NCI-H1694 treated with DMSO at 0.1 percent for 48 hours (cell line): ENCODE data around the gene GPR55.

Source experiments
- DNase-seq: peaks from one replicate; lab custom pipeline; 2025; lab: John Stamatoyannopoulos, UW

GPR55 gene

DNA sequence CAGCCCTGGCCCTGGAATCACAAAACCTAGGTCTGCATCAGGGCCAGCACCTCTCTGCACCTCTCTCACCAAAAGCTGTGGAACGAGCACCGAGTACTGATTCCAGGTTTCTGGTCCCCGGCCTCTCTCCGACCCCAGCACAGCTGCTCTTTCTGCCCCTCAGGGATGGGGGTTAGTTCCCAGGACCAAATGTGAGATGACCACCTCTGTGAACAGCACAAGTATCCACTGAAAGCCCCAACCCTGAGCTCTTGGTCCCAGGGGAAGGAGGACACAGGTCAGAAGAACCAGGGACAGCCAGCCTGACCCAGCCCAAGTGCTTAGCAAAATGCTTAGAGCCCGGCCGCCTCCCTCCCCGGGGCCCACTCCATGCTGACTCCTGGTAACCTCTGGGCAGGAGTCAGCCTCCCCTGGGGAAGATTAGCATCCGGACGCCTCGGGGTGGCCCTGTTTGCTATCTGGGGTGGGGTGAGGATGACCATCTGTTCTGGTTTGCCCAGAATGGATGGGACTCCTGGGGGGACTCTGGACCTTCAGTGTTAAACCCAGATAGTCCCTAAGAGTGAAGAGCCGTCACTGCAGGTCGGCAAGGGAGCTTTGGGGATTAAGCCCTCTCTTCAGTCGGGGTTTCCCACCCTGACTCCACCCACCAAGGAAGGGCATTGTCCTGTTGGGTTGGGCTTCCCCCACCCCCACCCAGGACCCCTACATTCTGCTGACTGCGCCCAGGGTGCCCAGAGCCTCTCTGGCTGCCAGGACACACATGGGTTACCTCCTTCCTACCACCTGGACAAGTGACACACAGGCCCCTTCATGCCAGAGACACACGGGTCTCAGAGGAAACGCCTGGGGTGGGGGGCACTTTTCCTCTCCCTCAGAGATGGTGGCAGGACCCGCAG is 9.4 kb upstream of the GPR55 start:
- no peak for DNase-seq

DNA sequence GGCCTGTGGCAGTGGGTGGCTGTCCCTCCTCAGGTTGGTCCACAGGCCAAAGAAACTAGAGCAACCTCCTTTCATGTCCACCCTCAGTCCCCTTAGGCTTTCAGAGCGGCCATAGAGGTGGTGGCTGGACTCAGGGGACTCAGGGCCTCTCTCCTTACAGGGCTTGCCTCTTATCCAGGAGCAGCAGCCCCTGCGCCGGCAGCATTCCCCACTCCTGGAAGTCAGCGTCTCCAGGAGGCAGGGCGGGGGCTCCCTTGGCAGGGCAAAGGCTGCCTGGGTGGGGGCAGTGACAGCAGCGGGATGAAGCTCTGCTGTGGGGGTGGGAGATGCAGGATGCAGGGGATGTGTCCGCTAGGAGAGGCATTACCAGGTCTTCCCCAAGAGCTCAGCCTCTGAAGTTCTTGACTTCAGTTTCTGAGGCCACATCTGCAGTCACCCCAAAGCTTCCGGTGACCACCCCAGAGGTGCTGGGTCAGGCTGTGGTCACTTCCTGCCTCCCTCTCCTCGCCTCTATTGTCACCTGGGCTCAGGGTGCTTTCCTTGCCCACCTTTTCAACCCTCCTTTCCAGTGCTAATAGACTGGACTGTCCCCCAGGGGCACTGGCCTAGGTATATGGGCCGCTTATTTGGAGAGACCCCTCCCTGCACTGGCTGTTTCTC is 8.6 kb upstream of the GPR55 start:
- DNase-seq = no peak

DNA sequence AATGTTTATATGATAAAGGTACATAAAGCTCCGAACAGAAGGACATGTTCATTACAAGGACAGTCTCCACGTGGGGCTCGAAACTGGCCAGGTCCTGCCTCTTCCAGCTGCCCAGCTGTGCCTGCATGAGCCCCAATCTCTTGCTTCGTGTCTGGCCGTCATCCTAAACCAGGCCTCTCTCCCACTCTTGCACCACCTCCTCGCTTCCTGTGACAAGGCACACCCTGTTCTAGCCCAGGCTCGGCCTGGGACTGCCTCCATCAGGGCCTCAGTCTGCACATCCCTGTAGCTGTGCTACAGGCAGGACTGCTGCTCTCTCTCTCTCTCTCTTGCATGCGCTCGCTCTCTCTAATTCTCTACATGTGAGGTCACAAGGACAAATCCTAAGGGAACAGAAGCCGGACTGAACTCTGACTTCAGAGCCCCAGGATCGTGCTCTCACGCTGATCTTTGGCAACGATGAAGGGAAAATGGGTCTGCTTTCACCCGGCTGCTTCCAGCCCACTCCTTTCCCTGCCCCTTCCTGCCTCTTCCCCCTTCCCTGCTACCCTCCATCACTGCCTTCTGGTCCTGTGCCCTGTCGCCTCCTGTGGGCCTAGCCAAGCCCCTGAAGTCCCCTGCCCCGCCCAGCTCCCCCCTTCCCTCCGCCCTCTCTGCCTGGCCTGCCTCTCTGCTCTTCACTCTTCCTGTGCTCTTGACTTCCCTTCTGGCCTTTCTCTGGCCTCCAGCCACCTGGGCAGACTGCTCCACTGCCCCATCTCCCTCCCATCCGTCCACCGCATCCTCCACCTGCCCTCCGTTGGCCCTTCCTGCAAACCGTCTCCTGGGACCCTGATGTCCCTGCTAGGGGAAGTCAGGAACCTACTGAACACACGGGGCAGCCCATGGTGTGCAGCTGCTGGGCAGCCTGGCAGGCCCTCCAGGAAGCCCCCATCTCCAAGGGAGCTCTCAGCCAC is 7.8 kb upstream of the GPR55 start:
- DNase-seq = no peak

DNA sequence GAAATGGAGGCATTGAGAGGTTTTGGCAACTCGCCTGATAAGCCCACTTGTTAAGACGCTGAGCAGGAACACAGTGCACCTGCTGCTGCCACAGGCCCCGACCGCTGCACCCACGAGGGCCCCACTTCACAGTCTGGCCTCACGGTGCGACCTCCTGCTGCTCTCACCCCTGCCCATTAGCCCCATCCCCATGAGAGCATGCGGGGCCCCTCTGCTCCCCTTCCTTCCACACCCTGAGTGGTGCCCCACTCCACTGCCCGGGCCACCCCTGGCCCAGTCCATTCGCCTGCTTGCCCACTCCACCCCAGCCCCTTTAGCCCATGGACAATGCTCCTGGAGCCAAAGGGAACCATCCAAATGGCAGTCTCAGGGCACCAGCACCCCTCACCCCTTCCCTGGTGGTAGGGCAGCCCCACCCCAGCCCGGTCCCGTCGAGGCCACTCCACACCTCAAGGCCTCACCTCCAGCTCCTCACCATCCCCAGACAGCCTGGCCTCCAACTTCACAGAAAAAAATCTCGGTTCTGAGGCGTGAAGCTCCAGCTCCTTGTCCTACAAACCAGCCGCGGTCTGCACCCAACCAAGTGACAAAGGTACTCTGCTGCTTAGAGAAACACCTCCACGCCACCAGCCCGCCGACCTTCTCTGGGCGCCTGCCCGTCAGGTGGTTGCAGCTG is 6.7 kb upstream of the GPR55 start:
- DNase-seq = no peak

DNA sequence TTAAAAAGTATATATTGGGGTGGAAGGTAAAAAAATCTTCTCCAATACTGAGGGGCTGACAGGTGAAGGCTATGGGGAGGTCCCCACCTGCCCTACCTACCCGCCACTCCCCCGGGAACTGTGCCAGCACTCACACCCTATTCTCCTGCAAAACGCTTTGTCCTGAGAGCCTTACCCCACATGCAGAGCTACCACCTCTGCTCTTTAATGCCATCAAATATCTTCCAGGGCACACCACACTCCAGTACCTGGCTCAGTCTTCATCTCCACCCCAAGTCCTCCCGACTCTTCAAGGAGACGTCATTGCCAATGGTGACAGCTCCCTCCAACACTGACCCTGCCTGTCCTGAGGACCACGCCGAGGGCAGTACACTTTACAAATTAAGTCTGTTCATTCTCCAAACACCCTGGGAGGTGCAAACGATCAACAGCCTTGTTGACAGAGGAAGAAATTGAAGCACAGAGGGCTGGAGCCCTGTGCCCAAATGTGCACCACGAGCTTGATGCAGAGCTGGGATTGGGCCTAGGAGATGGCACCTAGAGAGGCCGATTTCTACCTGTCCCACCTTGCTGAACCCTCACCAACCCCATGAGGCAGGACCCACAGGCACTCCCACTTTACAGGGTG is 6.0 kb upstream of the GPR55 start:
- no peak for DNase-seq

DNA sequence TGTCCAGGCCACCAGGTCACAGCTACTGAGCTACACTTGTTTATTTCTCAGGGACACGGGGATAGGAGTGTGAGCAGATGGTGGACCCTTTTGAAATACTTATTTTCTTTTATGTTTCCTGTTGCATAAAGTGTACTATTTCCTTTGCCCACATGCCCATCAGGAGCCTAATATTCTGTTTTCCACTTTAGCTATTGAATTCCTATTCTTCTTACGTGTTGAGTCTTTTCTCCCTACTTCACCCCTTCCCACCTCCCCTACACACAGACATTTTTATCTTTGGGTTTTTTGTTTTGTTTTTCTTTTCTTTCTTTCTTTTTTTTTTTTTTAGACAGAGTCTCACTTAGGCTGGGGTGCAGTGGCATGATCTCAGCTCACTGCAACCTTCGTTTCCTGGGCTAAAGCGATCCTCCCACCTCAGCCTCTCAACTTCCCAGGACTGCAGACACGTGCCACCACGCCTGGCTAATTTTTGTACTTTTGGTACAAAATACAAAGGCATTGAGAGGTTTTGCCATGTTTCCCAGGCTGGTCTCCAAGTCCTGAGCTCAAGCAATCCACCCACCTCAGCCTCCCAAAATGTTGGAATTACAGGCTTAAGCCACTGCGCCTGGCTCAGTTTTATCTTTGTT is 5.2 kb upstream of the GPR55 start:
- no peak for DNase-seq

DNA sequence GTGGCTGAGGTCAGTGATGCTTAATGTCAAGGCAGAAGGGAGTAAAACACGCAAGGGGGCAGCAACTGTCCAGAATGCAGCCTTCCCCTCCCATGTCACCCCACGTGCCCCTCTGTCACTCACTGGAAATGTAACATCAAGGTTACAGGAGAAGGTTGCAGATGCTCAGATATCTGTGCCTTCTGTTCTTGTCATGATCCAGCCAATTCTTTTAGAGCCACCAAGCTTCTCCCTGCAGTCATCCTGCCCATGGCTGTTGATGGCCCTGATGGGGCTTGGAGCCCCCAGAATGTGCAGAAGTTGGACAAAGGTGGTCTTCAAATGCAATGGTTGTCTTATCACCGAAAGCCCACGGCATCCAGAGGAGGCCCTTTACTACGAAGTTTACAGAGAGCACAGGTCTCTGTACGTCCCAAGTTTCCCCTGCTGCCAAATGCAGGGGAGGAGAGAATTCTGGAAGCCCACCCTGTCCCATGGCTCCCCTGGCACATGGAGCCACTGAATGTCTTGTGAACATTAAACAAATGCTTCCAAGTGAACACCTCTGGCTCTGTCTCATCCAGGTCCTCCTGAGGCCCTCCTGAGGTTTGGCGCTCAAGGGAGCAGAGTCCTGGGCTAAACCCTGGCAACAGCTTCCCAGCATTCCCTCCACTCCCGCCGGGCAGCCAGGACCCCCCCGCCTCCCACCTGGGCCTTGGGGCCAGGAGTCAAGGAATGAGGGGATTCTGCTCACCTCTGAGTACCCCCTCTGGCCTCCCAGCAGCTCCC is 4.5 kb upstream of the GPR55 start:
- DNase-seq = no peak

DNA sequence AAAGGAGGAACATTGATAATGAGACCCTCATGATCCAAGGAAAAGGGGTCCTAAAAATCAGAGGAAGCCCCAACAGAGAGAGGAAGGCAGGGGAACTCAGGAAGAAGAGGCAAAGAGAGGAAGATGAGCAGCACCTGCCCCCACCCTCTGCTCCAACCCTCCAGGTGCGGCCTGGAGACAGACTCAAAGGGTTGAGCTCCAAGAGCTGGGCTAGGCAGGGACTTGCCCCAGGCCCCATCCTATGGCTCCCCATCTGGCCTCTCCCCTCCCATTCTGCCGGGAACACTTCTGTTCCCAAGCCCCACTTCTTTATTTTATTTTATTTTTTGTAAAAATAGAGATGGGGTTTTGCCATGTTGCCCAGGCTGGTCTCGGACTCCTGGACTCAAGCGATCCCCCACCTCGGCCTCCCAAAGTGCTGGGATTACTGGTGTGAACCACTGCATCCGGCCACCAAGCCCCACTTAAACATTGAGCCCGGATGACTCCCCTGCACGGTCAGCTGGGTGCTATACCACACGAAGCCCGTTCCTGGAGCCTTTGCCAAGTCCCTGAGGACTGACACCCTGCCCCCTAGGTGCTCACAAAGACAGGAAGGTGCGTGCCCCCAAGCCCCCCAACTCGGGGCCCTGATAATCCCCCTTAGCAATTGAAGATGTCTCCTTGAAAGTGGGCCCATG is 3.8 kb upstream of the GPR55 start:
- DNase-seq = no peak

DNA sequence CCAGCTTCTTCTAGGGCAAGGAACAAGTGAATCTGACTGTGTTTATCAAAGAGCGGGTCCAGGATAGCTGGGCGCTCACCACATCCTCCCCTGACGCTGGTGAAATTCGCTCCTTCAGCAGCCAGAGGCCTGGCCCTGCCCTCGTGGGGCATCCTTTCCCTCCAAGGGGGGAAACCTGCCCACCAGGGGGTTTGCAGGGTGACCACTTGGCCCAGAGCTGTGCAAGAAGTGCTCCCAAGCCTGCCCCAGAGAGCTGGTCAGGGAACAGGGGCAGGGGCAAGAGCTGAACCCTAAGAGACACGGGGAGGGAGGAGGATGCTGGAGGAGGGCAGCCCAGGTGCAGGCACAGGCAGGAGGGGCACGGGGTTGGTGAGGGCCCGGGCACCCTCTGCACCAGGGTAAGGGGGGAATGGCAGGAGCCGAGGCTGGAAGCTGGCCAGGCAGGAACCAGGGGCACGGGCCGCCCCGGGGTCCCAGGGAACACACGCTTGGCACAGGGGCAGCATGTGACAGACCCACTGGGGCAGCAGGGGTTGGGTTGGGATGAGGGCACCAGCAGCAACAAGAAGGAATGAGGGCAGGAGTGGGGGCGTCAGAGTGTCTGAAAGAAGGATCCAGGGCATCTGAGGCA is 2.8 kb upstream of the GPR55 start:
- DNase-seq = no peak

DNA sequence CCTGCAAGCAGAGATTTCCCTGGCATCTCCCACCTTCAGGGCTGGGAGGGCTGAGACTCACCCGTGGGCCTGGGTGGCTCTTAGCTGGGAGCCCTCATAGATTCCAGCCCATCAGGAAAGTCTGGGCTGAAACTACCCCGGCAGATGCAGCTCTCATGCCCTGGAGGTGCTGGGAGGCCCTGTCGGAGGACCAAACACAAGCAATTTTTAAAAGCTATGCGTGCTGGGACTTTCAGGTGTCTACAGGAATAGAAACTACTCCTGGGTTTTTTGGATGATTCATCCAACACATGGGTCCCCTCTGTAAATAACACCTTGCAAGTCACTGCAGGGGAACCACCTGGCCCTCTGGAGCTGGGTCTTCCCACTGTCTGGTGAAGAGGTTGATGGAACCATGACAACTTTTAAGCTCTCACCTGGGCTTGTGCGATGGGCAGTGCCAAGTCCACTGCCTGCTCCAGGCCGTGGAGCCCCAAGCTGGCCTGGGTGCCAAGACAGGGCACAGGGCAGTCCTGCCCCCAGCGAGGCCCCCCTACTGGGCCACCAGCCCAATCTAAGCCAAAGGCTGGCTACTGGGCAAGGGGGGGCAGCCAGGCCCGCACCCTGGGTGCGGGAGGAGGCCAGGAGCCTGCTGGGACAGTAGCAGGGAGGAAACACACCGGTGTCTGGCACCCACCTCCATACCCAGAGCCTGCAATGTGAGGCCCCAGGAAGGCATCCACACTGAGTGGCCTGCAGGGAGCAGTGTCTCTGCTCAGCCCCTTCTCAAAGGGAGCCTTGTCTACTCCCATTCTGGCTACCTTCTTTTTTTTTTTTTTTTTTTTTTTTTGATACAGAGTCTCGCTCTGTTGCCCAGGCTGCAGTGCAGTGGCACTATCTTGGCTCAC is 1.1 kb upstream of the GPR55 start:
- no peak for DNase-seq

DNA sequence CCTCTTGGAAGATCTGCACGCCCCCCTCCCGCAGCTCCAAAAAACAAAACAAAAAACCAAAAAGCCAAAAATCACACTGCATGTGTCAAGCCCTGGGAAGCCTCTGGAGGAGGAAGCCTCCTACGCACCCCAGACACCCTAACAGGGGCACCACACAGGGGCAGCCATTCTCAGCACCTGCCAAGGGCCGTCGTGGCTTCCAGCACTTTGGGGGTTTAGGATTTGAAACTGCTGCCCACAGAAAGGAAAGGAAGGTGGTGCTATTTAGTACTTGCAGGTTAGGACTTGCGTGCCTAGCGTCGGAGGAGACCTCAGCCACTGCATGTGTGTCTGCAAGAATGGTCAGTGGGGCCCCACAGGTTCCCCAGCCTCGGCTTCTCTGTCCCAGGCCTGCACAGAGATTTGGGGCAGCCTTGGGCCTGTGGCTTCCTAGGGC is 419 bp upstream of the GPR55 start:
- DNase-seq = no peak

DNA sequence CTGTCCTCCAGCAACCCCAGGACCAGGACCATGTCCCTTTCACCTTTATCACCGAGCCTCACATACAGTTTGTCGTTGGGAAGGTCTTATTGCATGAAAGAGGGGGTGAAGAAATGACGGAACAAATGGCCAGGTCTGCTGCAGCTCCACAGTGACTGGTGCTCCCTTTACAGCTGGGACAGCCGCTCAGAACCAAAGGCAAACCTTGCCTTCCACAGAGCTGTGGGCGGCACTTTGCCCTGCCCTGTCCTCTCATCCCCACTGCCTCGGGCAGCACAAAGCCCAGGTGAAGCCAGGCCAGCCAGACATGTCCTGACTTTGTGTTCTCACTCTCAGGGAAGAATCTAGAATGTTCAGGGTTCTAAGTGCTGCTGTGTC is 961 bp downstream of the GPR55 start:
- DNase-seq = no peak

DNA sequence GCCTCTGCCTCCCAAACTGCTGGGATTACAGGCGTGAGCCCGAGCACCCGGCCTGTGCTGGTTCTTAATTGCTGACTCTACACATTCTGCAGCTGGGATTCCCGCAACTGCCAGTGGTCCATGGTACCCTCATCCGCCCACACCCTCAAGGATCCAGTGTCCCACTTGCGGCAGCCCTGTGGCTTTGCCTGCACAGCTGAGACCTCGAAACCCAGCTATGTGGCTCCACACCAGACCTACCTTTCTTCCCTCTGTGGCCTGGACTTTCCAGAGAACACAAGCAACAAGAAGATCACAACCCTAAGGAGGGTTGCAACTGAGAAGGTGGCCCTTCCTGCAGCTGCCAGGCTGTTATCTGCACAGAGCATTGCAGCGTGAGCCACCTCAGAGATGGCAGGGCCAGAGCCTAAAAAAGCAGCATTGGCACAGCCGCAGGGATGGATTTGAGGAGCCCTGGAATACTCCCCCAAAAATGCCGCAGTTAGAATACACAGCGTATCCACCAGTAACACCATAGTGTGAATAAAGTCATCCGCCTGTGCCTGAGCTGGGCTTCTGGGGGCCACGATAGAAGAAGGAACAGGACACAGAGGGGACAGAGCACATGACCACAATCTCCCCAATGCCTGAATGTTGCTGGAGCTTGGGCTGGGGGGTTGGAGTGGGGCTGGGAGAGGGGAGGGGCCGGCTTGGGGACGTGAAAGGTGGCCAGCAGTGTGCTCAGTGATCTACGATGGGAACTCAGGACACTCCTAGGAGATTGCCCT is 1.9 kb downstream of the GPR55 start:
- DNase-seq = no peak

DNA sequence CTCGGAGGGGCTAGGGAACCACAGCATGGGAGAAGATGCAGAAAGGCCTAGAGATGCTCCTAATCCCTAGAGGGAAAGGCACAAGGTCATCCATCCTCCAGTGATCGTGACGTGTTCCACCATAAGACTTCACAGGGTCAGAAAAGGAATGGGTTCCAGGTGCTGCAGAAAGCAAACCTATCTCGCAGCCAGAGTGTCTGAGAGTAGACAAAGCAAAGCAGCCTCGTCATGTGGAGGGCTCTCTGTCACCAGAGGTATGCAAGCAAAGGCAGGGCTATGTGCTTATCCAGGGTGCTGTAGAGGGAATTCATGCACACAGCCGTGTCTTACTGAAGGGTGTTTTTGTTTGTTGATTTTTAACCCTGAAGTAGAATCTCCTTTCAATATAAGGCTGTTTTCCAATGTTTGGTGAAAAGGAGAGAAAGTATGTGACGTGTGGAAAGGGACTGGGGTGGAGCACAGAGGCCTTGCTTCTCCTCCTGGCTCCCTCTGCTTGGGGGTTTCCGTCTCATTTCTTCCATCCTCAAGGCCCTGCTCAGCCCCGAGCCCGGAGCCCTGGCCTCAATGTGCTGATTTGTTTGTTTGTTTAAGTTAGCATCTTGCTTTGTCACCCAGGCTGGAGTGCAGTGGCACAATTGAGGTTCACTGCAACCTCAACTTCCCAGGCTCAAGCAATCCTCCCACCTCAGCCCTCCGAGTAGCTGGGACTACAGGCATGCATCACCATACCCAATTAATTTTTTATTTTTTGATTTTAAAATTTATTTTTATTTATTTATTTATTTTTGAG is 3.0 kb downstream of the GPR55 start:
- DNase-seq = no peak

DNA sequence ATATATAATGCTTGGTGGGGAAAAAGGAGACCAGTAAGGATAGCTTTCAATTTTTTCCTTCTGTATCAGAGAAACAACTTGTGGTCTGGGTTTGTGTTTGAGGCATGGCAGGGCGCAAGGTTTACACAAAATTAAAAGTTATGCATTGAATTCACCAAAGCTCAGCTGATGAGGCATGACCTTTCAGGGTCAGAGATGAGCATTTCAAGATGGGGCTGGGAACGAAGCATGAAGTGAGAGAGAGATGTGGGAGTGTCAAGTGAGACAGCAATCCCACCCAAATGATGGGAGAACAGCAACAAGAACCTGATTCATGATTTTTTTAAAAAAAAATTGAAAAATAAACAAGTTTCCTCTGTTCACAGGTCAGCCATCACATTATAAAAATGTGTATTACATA is 4.9 kb downstream of the GPR55 start:
- DNase-seq = no peak

DNA sequence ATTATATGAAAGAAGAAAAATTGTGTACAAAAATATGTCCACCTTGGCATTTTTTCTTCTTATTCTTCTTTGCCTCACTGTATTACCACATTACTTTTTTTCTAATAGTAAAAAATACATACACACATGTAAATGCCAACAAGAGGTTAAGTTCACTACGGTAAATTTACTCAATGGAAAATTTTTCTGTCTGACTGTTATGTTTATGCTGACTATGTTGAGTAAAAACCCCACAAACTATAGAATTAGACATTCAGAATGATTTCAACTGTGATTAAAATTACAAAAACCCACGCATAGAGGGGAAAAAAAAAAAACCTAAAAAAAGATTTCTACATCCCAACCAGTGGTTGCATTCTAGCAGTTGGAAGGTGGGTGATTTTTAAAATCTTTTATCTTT is 5.4 kb downstream of the GPR55 start:
- no peak for DNase-seq
